Gastroesophageal sphincter (tissue), 4 donors: ENCODE measurements around the gene ST7. TPM values are rescaled to one million over a fixed set of nuclear protein-coding genes. Genes with fewer than 3 reads are reported as not detected.
A peak's percentile ranks its signal among the peaks of the same experiment; 100 is the strongest.

Experiments used
- ATAC-seq: fragments of 150-250 bp; one replicate; pipeline ENCODE4 v1.9.1; 2016; ENCODE audit warnings: mild to moderate bottlenecking, moderate library complexity
- H3K27ac ChIP-seq, 4 donors: fragments of 200-600 bp; sonication (generic) in 3 of 4; 1 replicate in 3 of 4; 2 replicates in 1 of 4; pipeline ENCODE4 v1.5.1; 2016 to 2019
- H3K27me3 ChIP-seq: fragments of 200-600 bp; sonication (generic); one replicate; pipeline ENCODE4 v1.5.1; 2019
- H3K36me3 ChIP-seq, 2 donors: fragments of 200-600 bp; sonication (generic); one replicate each; pipeline ENCODE4 v1.5.1; 2019; ENCODE audit warnings: control low read depth in 1 of 2
- H3K4me1 ChIP-seq, 3 donors: fragments of 200-600 bp; sonication (generic); 1 replicate in 2 of 3; 2 replicates in 1 of 3; pipeline ENCODE4 v1.5.1; 2016 to 2019; ENCODE audit warnings: control low read depth in 2 of 3
- H3K4me3 ChIP-seq, 2 donors: fragments of 200-600 bp; sonication (generic); one replicate each; pipeline ENCODE4 v1.5.1; 2019; ENCODE audit warnings: mild to moderate bottlenecking in 1 of 2, moderate library complexity in 1 of 2
- H3K9me3 ChIP-seq, 3 donors: fragments of 200-600 bp; sonication (generic); one replicate each; pipeline ENCODE4 v1.5.1; 2017 to 2019; ENCODE audit warnings: control low read depth in 2 of 3
- EP300 ChIP-seq: sonication (generic); formaldehyde crosslinking; IDR thresholded peaks from one replicate; pipeline ENCODE4 v1.6.1; 2017; ENCODE audit warnings: antibody characterized with exemption, mild to moderate bottlenecking
- POLR2A ChIP-seq, 2 donors: fragments of 450-650 bp; IDR thresholded peaks; one replicate each; pipeline ENCODE4 v1.6.1; 2017; ENCODE audit warnings: antibody characterized with exemption in 2 of 2, mild to moderate bottlenecking in 2 of 2, moderate library complexity in 1 of 2
- POLR2AphosphoS5 ChIP-seq: sonication (generic); formaldehyde crosslinking; IDR thresholded peaks from one replicate; pipeline ENCODE4 v1.6.1; 2017; ENCODE audit warnings: antibody characterized with exemption
- WGBS, 2 donors: methylation state at CpG; one replicate each; pipeline ENCODE4 v1.1.5; 2018; ENCODE audit warnings: low coverage in 1 of 2; 5-methylcytosine and 5-hydroxymethylcytosine counted together
- total RNA-seq, 4 donors: library from RNA; depleted of rRNA; stranded (reverse); fragments of >200 nt; gene quantifications; one replicate each; pipeline ENCODE4 v1.1.0, GENCODE V29; 2016
- TF ChIP-seq, protein P1 (sequence below), 4 experiments: fragments of 200-600 bp in 2 of 4; fragments of 450-650 bp in 2 of 4; sonication (generic) in 1 of 4; IDR thresholded peaks; one replicate each; pipeline ENCODE4 v1.5.1; 2017 to 2019; ENCODE audit warnings: antibody characterized with exemption in 4 of 4, mild to moderate bottlenecking in 2 of 4, moderate library complexity in 2 of 4

Gene ST7
- total RNA-seq, 4 donors from 2014 or later: 19.1 to 43.9 (median 24.2) TPM

DNA sequence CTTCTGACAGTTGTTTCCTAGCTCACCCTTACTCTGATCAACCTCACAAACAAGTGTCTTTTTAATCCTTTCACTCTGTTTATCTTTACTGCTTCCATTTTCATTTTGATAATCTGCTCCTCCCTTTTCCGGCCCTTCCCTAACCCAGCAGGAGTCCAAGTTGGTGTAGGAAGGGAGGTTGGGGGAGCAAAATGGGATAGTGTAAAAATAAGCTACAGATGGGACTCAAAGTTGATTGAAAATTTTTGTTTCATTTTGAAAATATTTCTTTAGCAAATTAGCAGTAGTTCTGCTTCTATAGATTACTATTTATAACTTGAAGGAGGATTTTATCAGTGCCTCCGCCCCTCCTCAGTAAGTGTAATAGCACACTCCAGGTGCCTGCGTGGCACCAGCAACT, 257.6 kb downstream of the ST7 start:
- TF ChIP-seq, protein P1, sequence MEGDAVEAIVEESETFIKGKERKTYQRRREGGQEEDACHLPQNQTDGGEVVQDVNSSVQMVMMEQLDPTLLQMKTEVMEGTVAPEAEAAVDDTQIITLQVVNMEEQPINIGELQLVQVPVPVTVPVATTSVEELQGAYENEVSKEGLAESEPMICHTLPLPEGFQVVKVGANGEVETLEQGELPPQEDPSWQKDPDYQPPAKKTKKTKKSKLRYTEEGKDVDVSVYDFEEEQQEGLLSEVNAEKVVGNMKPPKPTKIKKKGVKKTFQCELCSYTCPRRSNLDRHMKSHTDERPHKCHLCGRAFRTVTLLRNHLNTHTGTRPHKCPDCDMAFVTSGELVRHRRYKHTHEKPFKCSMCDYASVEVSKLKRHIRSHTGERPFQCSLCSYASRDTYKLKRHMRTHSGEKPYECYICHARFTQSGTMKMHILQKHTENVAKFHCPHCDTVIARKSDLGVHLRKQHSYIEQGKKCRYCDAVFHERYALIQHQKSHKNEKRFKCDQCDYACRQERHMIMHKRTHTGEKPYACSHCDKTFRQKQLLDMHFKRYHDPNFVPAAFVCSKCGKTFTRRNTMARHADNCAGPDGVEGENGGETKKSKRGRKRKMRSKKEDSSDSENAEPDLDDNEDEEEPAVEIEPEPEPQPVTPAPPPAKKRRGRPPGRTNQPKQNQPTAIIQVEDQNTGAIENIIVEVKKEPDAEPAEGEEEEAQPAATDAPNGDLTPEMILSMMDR (IDR thresholded peaks at IDR 0.05): no peak
- TF ChIP-seq POLR2A (IDR thresholded peaks at IDR 0.05) (no peak), EP300 (no peak), POLR2AphosphoS5 (no peak)
- Histone ChIP-seq H3K9me3 (no peaks in the 10 kb centered on the region), H3K4me1 (no peaks in the 10 kb centered on the region), H3K36me3 (peaks cover 0 to 22% of the 10 kb centered on the region in 2 donors), H3K4me3 (no peak overlapping the region), H3K27ac (no peak overlapping the region), H3K27me3 (no peaks in the 10 kb centered on the region)
- ATAC-seq: no peak
- 100% methylated on average over 2 to 3 of the region's 3 CpGs for WGBS, 2 donors

DNA sequence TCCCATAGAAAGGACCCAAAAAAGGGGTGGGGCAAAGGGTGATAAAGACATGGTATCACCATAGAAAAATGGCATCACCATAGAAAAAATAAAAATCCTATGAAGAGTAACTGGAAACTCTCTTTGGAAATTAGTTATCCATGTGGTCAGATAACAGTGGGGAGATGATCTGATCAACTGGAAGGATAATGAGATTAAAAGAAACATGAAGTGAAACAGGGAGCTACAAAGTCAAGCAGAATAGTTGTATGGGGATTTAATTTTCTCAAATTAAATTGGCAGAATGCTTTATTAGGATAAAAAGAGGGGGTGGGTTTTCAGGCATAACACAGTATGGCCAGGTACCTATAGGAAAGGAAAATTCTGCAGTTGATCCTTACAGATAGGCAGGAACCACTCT, 258.3 kb downstream of the ST7 start:
- Histone ChIP-seq H3K4me3 (no peak overlapping the region), H3K27me3 (no peaks in the 10 kb centered on the region), H3K27ac (no peak overlapping the region), H3K36me3 (peaks cover 0 to 22% of the 10 kb centered on the region in 2 donors), H3K4me1 (no peaks in the 10 kb centered on the region), H3K9me3 (no peaks in the 10 kb centered on the region)
- TF ChIP-seq EP300: no peak
- no peak for TF ChIP-seq POLR2A (IDR thresholded peaks at IDR 0.05)
- TF ChIP-seq, protein P1 (IDR thresholded peaks at IDR 0.05): no peak
- no peak for TF ChIP-seq POLR2AphosphoS5
- ATAC-seq: no peak

DNA sequence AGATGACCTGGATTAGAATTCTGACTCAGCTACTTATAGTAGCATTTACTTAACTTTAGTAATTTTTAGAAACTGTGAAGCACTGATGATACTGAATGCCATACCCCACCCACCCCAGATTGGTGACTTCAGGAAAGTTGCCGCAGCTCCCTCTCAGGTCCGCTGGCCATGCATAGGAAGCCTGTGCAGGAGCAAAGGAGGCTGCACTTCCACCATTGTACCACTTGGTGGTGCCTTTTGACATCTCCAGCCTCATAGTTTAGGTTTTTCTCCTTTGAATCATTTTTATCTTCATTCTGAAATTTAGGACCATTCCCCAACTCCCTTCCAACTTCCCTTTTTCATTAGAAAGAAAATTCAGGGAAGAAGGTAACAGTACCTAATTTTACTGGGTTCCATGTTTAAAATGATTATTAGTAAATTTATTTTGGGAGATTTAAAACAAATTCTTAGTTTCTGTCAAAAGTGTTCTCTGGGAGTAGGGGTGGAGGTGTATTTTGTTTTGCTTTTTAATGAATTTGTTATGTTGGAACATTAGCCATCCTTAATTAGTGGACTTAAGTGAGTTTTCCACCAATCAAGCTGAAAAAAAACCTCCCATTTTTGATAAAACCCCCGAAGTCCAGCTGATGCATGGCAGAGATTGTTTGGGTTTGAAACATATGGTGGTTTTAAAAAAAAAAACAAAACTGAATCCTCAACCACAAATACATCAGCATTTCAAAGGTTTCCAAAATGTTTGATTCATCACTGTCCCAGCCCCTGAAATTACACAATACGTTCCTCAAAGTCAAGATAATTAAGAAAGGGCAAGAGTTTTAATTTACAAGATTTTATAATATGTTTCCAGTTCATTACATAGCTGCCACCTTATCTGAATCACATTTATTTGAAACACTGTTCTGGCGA, 259.9 kb downstream of the ST7 start:
- H3K36me3 ChIP-seq: peaks cover 0 to 22% of the 10 kb centered on the region in 2 donors
- TF ChIP-seq, protein P1 (IDR thresholded peaks at IDR 0.05): peak; percentile 37 to 74 (median 56)
- no peak for TF ChIP-seq POLR2A (IDR thresholded peaks at IDR 0.05)
- no peaks in the 10 kb centered on the region for H3K27me3 ChIP-seq
- H3K9me3 ChIP-seq: no peaks in the 10 kb centered on the region
- WGBS, 2 donors: 88% methylated on average over 4 to 5 of the region's 5 CpGs
- H3K4me3 ChIP-seq: no peak overlapping the region
- ATAC-seq: no peak
- H3K4me1 ChIP-seq: no peaks in the 10 kb centered on the region
- H3K27ac ChIP-seq: no peak overlapping the region

DNA sequence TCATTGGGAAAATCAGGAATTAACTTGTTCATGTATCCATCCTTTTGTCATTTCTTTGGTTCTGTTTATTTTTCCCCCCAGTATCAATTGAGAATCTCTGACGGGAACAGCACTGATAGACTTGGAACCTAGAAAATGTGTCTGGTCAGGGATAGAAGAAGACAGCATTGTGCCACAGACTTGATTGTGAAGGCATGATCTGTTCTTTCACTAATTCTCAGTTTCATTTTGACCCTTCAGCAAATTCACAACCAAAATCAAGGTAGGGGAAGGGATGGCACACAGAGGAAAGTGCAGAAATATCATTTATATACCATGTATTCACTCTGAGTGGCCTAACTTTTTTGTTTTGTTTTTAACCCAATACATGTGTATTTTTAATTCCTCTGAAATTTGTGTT, 262.7 kb downstream of the ST7 start:
- no peaks in the 10 kb centered on the region for H3K27me3 ChIP-seq
- no peaks in the 10 kb centered on the region for H3K9me3 ChIP-seq
- H3K4me3 ChIP-seq: no peak overlapping the region
- H3K27ac ChIP-seq: no peak overlapping the region
- ATAC-seq: no peak
- H3K36me3 ChIP-seq: peaks cover 0 to 27% of the 10 kb centered on the region in 2 donors
- no peaks in the 10 kb centered on the region for H3K4me1 ChIP-seq
- WGBS, 2 donors: 100% methylated on average over 1 of the region's 1 CpG
- no peak for TF ChIP-seq POLR2AphosphoS5
- no peak for TF ChIP-seq EP300

DNA sequence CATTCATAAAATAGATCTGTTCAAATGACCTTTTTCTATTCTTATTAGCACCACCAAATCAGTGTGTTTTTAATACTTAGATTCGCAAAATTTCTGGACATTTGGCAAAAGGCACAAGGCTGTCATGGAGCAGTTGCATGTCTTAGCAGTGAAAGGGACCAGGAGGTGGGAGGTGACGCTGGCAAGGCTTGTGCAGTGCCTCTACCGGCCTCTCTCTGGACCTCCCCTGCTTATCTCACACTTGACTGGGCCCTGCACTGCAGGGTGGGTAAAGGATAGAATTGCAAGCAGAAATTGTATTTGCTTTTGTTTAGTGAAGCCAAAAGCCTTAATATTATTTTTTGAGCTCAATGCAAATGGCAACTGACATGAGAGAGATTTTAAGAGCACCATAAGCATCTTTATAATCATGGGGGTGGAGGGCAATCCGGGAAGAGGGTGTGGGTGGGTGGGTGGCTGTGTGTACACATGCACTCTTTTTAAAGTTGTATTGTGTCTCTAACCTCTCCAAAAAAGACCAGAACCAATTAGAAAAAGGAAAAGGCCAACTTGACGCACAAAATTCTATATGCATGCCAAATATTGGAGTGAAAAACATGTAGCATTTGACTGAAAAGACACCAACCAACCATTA, 263.3 kb downstream of the ST7 start:
- Histone ChIP-seq H3K4me3 (no peak overlapping the region), H3K27ac (no peak overlapping the region), H3K4me1 (no peaks in the 10 kb centered on the region), H3K36me3 (peaks cover 0 to 28% of the 10 kb centered on the region in 2 donors), H3K9me3 (no peaks in the 10 kb centered on the region), H3K27me3 (no peaks in the 10 kb centered on the region)
- ATAC-seq: no peak
- WGBS, 2 donors: 77 to 84% methylated on average over 2 to 4 of the region's 5 CpGs
- TF ChIP-seq POLR2AphosphoS5: no peak
- TF ChIP-seq, protein P1 (IDR thresholded peaks at IDR 0.05): no peak
- no peak for TF ChIP-seq POLR2A (IDR thresholded peaks at IDR 0.05)
- TF ChIP-seq EP300: no peak
